ENCODE measurements around the gene DMWD.

DMWD gene

GRCh38 chr19:45814166-45814780 lies 21.6 kb upstream of the DMWD start:
- DNase-seq (ENCODE audit: low read depth in 1 of 2, low spot score in 1 of 2): no peak
- Histone ChIP-seq H3K27ac (replicated peaks) (no peak overlapping the region), H3K27me3 (ENCODE audit: insufficient read depth, poor library complexity, severe bottlenecking) (no peaks in the 10 kb centered on the region), H3K4me3 (replicated peaks; ENCODE audit: insufficient read depth, low read length) (no peak overlapping the region)
- no peak for TF ChIP-seq SPI1 (IDR thresholded peaks at IDR 0.05; ENCODE audit: borderline replicate concordance, low read depth)
- TF ChIP-seq REST (IDR thresholded peaks at IDR 0.05; ENCODE audit: insufficient replicate concordance, low read depth): no peak
- TF ChIP-seq CTCF (IDR thresholded peaks at IDR 0.05; ENCODE audit: insufficient read depth, low read length): no peak
- TF ChIP-seq POLR2AphosphoS5 (IDR thresholded peaks at IDR 0.05; ENCODE audit: low read depth): no peak; the same call in 1 of the 2 replicates
- no peak for TF ChIP-seq GABPA (IDR thresholded peaks at IDR 0.05; ENCODE audit: low read depth)

DNA sequence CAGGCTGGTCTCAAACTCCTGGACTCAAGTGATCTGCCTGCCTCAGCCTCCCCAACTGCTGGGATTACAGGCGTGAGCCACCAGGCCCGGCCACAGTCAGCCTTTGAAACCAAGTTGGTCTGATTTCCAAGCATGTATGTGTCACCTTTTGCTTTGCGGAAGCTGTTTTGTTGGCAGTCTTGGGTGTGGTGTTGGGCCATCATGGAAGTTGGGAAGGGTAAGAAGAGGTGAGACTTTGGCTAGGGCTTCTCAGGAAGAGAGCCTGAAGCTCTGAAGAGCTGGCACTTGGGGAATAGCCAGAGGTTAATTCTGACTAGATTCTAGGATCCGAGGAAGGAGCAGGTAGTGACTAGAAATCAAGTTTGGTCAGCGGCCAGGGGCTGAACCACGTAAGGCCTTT lies 19.7 kb upstream of the DMWD start:
- TF ChIP-seq CTCF (IDR thresholded peaks at IDR 0.05; ENCODE audit: insufficient read depth, low read length) (no peak), REST (IDR thresholded peaks at IDR 0.05; ENCODE audit: insufficient replicate concordance, low read depth) (no peak), POLR2AphosphoS5 (IDR thresholded peaks at IDR 0.05; ENCODE audit: low read depth) (no peak), GABPA (IDR thresholded peaks at IDR 0.05; ENCODE audit: low read depth) (no peak), SPI1 (IDR thresholded peaks at IDR 0.05; ENCODE audit: borderline replicate concordance, low read depth) (no peak)
- H3K4me3 ChIP-seq (replicated peaks; ENCODE audit: insufficient read depth, low read length): no peak overlapping the region
- H3K27me3 ChIP-seq (ENCODE audit: insufficient read depth, poor library complexity, severe bottlenecking): no peaks in the 10 kb centered on the region
- no peak for DNase-seq (ENCODE audit: low read depth in 1 of 2, low spot score in 1 of 2)
- H3K27ac ChIP-seq (replicated peaks): no peak overlapping the region

- TF ChIP-seq POLR2AphosphoS5 (IDR thresholded peaks at IDR 0.05; ENCODE audit: low read depth) (no peak), REST (IDR thresholded peaks at IDR 0.05; ENCODE audit: insufficient replicate concordance, low read depth) (no peak), CTCF (IDR thresholded peaks at IDR 0.05; ENCODE audit: insufficient read depth, low read length) (no peak), SPI1 (IDR thresholded peaks at IDR 0.05; ENCODE audit: borderline replicate concordance, low read depth) (no peak), GABPA (IDR thresholded peaks at IDR 0.05; ENCODE audit: low read depth) (no peak)
- H3K27ac ChIP-seq (replicated peaks): no peak overlapping the region
- H3K27me3 ChIP-seq (ENCODE audit: insufficient read depth, poor library complexity, severe bottlenecking): peaks cover 5% of the 10 kb centered on the region
- no peak overlapping the region for H3K4me3 ChIP-seq (replicated peaks; ENCODE audit: insufficient read depth, low read length)
- no peak for DNase-seq (ENCODE audit: low read depth in 1 of 2, low spot score in 1 of 2)
Measured at GRCh38 chr19:45809643-45810159, 17.1 kb upstream of the DMWD start.
